WTC11 (cell line): ENCODE results near the gene SDF2L1.

Experiments
- FOXJ3 ChIP-seq: sonication (generic); formaldehyde crosslinking; IDR thresholded peaks from 2 replicates; pipeline ENCODE4 v1.9.0; 2021; ENCODE audit warnings: missing genetic modification reagents, mild to moderate bottlenecking, borderline replicate concordance
- JUN ChIP-seq: sonication (generic); formaldehyde crosslinking; IDR thresholded peaks from 2 replicates; pipeline ENCODE4 v1.8.0; 2023; ENCODE audit warnings: mild to moderate bottlenecking, missing genetic modification reagents
- SMAD4 ChIP-seq: sonication (generic); formaldehyde crosslinking; IDR thresholded peaks from 2 replicates; pipeline ENCODE4 v1.8.0; 2022; ENCODE audit warnings: mild to moderate bottlenecking, missing genetic modification reagents
- TCF7 ChIP-seq: sonication (generic); formaldehyde crosslinking; IDR thresholded peaks from 2 replicates; pipeline ENCODE4 v1.8.0; 2022; ENCODE audit warnings: mild to moderate bottlenecking, low read depth, missing genetic modification reagents, moderate library complexity
- ZNF263 ChIP-seq: sonication (generic); formaldehyde crosslinking; IDR thresholded peaks from 2 replicates; pipeline ENCODE4 v1.8.1; 2022; ENCODE audit warnings: low read depth, mild to moderate bottlenecking, moderate library complexity, missing genetic modification reagents
- TF ChIP-seq, protein P1 (sequence below): fragments of 200-600 bp; IDR thresholded peaks from 2 replicates; pipeline ENCODE4 v1.8.0; 2022; ENCODE audit warnings: antibody characterized with exemption
- TF ChIP-seq, protein P2 (sequence below): sonication (generic); formaldehyde crosslinking; IDR thresholded peaks from 2 replicates; pipeline ENCODE4 v1.8.1; 2023; ENCODE audit warnings: mild to moderate bottlenecking, missing genetic modification reagents
- TF ChIP-seq, protein P3 (sequence below): sonication (generic); formaldehyde crosslinking; IDR thresholded peaks from 2 replicates; pipeline ENCODE4 v1.8.0; 2023; ENCODE audit warnings: missing genetic modification reagents
- TF ChIP-seq, protein P4 (sequence below): sonication (generic); formaldehyde crosslinking; IDR thresholded peaks from 2 replicates; pipeline ENCODE4 v1.8.0; 2022; ENCODE audit warnings: mild to moderate bottlenecking, missing genetic modification reagents
- TF ChIP-seq, protein P5 (sequence below): sonication (generic); formaldehyde crosslinking; IDR thresholded peaks from 2 replicates; pipeline ENCODE4 v1.8.1; 2022; ENCODE audit warnings: low read depth, missing genetic modification reagents, borderline replicate concordance

DNA sequence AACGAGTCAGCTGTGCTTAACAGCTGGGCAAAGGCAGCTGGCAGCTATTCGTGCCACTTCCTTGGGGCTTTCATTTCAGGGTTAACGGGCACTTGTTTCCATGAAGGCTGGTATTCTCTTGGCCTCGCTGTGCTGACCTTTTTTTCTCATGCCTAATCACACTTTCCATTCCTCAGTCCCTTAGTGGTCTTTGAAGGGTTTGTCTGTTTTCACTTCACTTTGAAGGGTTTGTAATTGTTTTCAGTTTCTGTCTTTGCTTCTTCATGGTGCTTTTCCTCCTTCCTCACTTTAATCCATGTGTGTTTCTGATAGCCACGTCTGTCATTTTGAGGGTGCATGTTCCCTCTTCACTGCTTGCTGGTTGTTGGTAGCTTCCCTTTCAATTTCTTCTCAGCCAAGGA lies 48.3 kb downstream of the SDF2L1 start:
- TF ChIP-seq, protein P1, sequence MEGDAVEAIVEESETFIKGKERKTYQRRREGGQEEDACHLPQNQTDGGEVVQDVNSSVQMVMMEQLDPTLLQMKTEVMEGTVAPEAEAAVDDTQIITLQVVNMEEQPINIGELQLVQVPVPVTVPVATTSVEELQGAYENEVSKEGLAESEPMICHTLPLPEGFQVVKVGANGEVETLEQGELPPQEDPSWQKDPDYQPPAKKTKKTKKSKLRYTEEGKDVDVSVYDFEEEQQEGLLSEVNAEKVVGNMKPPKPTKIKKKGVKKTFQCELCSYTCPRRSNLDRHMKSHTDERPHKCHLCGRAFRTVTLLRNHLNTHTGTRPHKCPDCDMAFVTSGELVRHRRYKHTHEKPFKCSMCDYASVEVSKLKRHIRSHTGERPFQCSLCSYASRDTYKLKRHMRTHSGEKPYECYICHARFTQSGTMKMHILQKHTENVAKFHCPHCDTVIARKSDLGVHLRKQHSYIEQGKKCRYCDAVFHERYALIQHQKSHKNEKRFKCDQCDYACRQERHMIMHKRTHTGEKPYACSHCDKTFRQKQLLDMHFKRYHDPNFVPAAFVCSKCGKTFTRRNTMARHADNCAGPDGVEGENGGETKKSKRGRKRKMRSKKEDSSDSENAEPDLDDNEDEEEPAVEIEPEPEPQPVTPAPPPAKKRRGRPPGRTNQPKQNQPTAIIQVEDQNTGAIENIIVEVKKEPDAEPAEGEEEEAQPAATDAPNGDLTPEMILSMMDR, result no peak
- TF ChIP-seq, protein P2, sequence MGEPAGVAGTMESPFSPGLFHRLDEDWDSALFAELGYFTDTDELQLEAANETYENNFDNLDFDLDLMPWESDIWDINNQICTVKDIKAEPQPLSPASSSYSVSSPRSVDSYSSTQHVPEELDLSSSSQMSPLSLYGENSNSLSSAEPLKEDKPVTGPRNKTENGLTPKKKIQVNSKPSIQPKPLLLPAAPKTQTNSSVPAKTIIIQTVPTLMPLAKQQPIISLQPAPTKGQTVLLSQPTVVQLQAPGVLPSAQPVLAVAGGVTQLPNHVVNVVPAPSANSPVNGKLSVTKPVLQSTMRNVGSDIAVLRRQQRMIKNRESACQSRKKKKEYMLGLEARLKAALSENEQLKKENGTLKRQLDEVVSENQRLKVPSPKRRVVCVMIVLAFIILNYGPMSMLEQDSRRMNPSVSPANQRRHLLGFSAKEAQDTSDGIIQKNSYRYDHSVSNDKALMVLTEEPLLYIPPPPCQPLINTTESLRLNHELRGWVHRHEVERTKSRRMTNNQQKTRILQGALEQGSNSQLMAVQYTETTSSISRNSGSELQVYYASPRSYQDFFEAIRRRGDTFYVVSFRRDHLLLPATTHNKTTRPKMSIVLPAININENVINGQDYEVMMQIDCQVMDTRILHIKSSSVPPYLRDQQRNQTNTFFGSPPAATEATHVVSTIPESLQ, result no peak
- TF ChIP-seq, protein P3, sequence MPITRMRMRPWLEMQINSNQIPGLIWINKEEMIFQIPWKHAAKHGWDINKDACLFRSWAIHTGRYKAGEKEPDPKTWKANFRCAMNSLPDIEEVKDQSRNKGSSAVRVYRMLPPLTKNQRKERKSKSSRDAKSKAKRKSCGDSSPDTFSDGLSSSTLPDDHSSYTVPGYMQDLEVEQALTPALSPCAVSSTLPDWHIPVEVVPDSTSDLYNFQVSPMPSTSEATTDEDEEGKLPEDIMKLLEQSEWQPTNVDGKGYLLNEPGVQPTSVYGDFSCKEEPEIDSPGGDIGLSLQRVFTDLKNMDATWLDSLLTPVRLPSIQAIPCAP, result no peak
- TF ChIP-seq TCF7 (CRISPR knock-in tag) (no peak), FOXJ3 (CRISPR knock-in tag) (no peak), SMAD4 (no peak), JUN (no peak), ZNF263 (CRISPR knock-in tag) (no peak)
- TF ChIP-seq, protein P4, sequence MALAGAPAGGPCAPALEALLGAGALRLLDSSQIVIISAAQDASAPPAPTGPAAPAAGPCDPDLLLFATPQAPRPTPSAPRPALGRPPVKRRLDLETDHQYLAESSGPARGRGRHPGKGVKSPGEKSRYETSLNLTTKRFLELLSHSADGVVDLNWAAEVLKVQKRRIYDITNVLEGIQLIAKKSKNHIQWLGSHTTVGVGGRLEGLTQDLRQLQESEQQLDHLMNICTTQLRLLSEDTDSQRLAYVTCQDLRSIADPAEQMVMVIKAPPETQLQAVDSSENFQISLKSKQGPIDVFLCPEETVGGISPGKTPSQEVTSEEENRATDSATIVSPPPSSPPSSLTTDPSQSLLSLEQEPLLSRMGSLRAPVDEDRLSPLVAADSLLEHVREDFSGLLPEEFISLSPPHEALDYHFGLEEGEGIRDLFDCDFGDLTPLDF, result no peak
- TF ChIP-seq, protein P5, sequence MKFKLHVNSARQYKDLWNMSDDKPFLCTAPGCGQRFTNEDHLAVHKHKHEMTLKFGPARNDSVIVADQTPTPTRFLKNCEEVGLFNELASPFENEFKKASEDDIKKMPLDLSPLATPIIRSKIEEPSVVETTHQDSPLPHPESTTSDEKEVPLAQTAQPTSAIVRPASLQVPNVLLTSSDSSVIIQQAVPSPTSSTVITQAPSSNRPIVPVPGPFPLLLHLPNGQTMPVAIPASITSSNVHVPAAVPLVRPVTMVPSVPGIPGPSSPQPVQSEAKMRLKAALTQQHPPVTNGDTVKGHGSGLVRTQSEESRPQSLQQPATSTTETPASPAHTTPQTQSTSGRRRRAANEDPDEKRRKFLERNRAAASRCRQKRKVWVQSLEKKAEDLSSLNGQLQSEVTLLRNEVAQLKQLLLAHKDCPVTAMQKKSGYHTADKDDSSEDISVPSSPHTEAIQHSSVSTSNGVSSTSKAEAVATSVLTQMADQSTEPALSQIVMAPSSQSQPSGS (CRISPR knock-in tag), result no peak
